ENCODE data around the gene NAPB.

- TF ChIP-seq, protein P1, sequence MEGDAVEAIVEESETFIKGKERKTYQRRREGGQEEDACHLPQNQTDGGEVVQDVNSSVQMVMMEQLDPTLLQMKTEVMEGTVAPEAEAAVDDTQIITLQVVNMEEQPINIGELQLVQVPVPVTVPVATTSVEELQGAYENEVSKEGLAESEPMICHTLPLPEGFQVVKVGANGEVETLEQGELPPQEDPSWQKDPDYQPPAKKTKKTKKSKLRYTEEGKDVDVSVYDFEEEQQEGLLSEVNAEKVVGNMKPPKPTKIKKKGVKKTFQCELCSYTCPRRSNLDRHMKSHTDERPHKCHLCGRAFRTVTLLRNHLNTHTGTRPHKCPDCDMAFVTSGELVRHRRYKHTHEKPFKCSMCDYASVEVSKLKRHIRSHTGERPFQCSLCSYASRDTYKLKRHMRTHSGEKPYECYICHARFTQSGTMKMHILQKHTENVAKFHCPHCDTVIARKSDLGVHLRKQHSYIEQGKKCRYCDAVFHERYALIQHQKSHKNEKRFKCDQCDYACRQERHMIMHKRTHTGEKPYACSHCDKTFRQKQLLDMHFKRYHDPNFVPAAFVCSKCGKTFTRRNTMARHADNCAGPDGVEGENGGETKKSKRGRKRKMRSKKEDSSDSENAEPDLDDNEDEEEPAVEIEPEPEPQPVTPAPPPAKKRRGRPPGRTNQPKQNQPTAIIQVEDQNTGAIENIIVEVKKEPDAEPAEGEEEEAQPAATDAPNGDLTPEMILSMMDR (IDR thresholded peaks at IDR 0.05): no peak
- TF ChIP-seq POLR2A (IDR thresholded peaks at IDR 0.05): no peak
Measured at GRCh38 chr20:23335521-23335920, 85.8 kb downstream of the NAPB start.

All from right lobe of liver (tissue), 4 donors.